Sigmoid colon (tissue), 7 donors: Measurements from ENCODE around the gene CCP110. TPM values are rescaled to one million over a fixed set of nuclear protein-coding genes. Genes with fewer than 3 reads are reported as not detected.

Source experiments
- DNase-seq: peaks from one replicate; pipeline ENCODE4 v3.0.0-alpha.2; 2019
- H3K27ac ChIP-seq, 4 donors: fragments of 200-600 bp; sonication (generic); one replicate each; pipeline ENCODE4 v1.5.1; 2016 to 2019; ENCODE audit warnings: mild to moderate bottlenecking in 1 of 4
- H3K27me3 ChIP-seq, 3 donors: fragments of 200-600 bp; sonication (generic); one replicate each; pipeline ENCODE4 v1.5.1; 2019; ENCODE audit warnings: mild to moderate bottlenecking in 1 of 3
- H3K36me3 ChIP-seq, 4 donors: fragments of 200-600 bp; sonication (generic); one replicate each; pipeline ENCODE4 v1.5.1; 2016 to 2019
- H3K4me1 ChIP-seq, 4 donors: fragments of 200-600 bp; sonication (generic); one replicate each; pipeline ENCODE4 v1.5.1; 2017 to 2019
- H3K4me3 ChIP-seq, 4 donors: fragments of 200-600 bp; sonication (generic); one replicate each; pipeline ENCODE4 v1.5.1; 2017 to 2019; ENCODE audit warnings: mild to moderate bottlenecking in 2 of 4, moderate library complexity in 1 of 4
- H3K9me3 ChIP-seq, 4 donors: fragments of 200-600 bp in 3 of 4; sonication (generic) in 3 of 4; one replicate each; pipeline versions ENCODE4 v1.5.1 to v1.6.1; 2013 to 2019
- CTCF ChIP-seq, 4 experiments: fragments of 450-650 bp in 3 of 4; fragments of 200-600 bp in 1 of 4; IDR thresholded peaks; one replicate each; pipeline ENCODE4 v1.5.1; 2016 to 2019; ENCODE audit warnings: antibody characterized with exemption in 4 of 4, mild to moderate bottlenecking in 3 of 4, moderate library complexity in 2 of 4
- EP300 ChIP-seq, 4 donors: sonication (generic); formaldehyde crosslinking; IDR thresholded peaks; one replicate each; pipeline ENCODE4 v1.6.1; 2017; ENCODE audit warnings: antibody characterized with exemption in 4 of 4
- POLR2A ChIP-seq, 2 donors: fragments of 450-650 bp; IDR thresholded peaks; one replicate each; pipeline ENCODE4 v1.6.1; 2016; ENCODE audit warnings: antibody characterized with exemption in 2 of 2, mild to moderate bottlenecking in 2 of 2, moderate library complexity in 2 of 2
- POLR2AphosphoS5 ChIP-seq, 4 donors: sonication (generic); formaldehyde crosslinking; IDR thresholded peaks; one replicate each; pipeline ENCODE4 v1.6.1; 2017; ENCODE audit warnings: antibody characterized with exemption in 4 of 4
- WGBS, 2 donors: extraction: QIAGEN DNeasy Blood & Tissue Kit; methylation state at CpG; one replicate each; pipeline ENCODE4 v1.1.7; 2013; 5-methylcytosine and 5-hydroxymethylcytosine counted together
- intact Hi-C: fragments of 100-400 bp; cut with DNase I; formaldehyde crosslinking; loops from one replicate; pipeline ENCODE4 v1.15.1; 2023
- polyA plus RNA-seq, 3 donors: library from polyadenylated mRNA; stranded (reverse); fragments of 200-250 nt; gene quantifications; one replicate each; pipeline ENCODE4 v1.2.3, GENCODE V29; 2013
- total RNA-seq, 4 donors: library from RNA; depleted of rRNA; stranded (reverse); fragments of >200 nt; gene quantifications; one replicate each; pipeline ENCODE4 v1.1.0, GENCODE V29; 2016
- donor health status: healthy with polysubstance abuse.
- donor health status: Bipolar disorder and iron deficiency.
- donor health status: healthy.

CCP110 gene
- total and polyA plus RNA-seq, 7 donors, result 2.4 to 20.7 (median 13.3) TPM

- H3K27me3 ChIP-seq, result no peaks in the 10 kb centered on the region
- intact Hi-C loops, result no loop called here
- no peaks in the 10 kb centered on the region for H3K9me3 ChIP-seq
- H3K27ac ChIP-seq, result no peak overlapping the region
- no peak for DNase-seq
- 88 to 89% methylated on average over 2 of the region's 2 CpGs for WGBS, 2 donors
- H3K36me3 ChIP-seq, result no peaks in the 10 kb centered on the region
- TF ChIP-seq POLR2A (IDR thresholded peaks at IDR 0.05), result no peak
- no peak for TF ChIP-seq POLR2AphosphoS5 (IDR thresholded peaks at IDR 0.05)
- TF ChIP-seq CTCF (IDR thresholded peaks at IDR 0.05), result no peak
- no peak for TF ChIP-seq EP300 (IDR thresholded peaks at IDR 0.05)
- no peak overlapping the region for H3K4me3 ChIP-seq
- H3K4me1 ChIP-seq, result no peaks in the 10 kb centered on the region
These were observed 42.4 kb upstream of the CCP110 start for GRCh38 chr16:19481296-19481695.

- Histone ChIP-seq H3K27ac (no peak overlapping the region), H3K27me3 (no peaks in the 10 kb centered on the region), H3K4me1 (no peaks in the 10 kb centered on the region), H3K4me3 (no peak overlapping the region), H3K36me3 (no peaks in the 10 kb centered on the region), H3K9me3 (no peaks in the 10 kb centered on the region)
- DNase-seq, result no peak
- no peak for TF ChIP-seq CTCF (IDR thresholded peaks at IDR 0.05)
- no peak for TF ChIP-seq POLR2A (IDR thresholded peaks at IDR 0.05)
- no peak for TF ChIP-seq EP300 (IDR thresholded peaks at IDR 0.05)
- TF ChIP-seq POLR2AphosphoS5 (IDR thresholded peaks at IDR 0.05), result no peak
- intact Hi-C loops, result no loop called here
- WGBS, 2 donors, result 92 to 93% methylated on average over 5 of the region's 5 CpGs
These were observed 42.0 kb upstream of the CCP110 start for GRCh38 chr16:19481769-19482168.

GRCh38 chr16:19482291-19482690 is 41.5 kb upstream of the CCP110 start:
- no peak for TF ChIP-seq EP300 (IDR thresholded peaks at IDR 0.05)
- no peak for TF ChIP-seq POLR2A (IDR thresholded peaks at IDR 0.05)
- TF ChIP-seq POLR2AphosphoS5 (IDR thresholded peaks at IDR 0.05), result no peak
- TF ChIP-seq CTCF (IDR thresholded peaks at IDR 0.05), result no peak

GRCh38 chr16:19484096-19484495 is 39.6 kb upstream of the CCP110 start:
- Histone ChIP-seq H3K4me1 (no peaks in the 10 kb centered on the region), H3K9me3 (no peaks in the 10 kb centered on the region), H3K4me3 (no peak overlapping the region), H3K27me3 (no peaks in the 10 kb centered on the region), H3K36me3 (no peaks in the 10 kb centered on the region), H3K27ac (no peak overlapping the region)
- intact Hi-C loops, result no loop called here
- 90% methylated on average over 3 of the region's 3 CpGs for WGBS, 2 donors
- DNase-seq, result no peak
- no peak for TF ChIP-seq POLR2A (IDR thresholded peaks at IDR 0.05)
- TF ChIP-seq CTCF (IDR thresholded peaks at IDR 0.05), result no peak
- TF ChIP-seq EP300 (IDR thresholded peaks at IDR 0.05), result no peak
- TF ChIP-seq POLR2AphosphoS5 (IDR thresholded peaks at IDR 0.05), result no peak

More at GRCh38 chr16:19482291-19482690, 41.5 kb upstream of the CCP110 start:
- 96 to 97% methylated on average over 1 of the region's 1 CpG for WGBS, 2 donors
- H3K27me3 ChIP-seq, result no peaks in the 10 kb centered on the region
- intact Hi-C loops, result no loop called here
- DNase-seq, result no peak
- no peaks in the 10 kb centered on the region for H3K36me3 ChIP-seq
- H3K4me1 ChIP-seq, result no peaks in the 10 kb centered on the region
- no peaks in the 10 kb centered on the region for H3K9me3 ChIP-seq
- no peak overlapping the region for H3K27ac ChIP-seq
- H3K4me3 ChIP-seq, result no peak overlapping the region

GRCh38 chr16:19485611-19486010 is 38.1 kb upstream of the CCP110 start:
- no peaks in the 10 kb centered on the region for H3K27me3 ChIP-seq
- H3K27ac ChIP-seq, result no peak overlapping the region
- H3K9me3 ChIP-seq, result no peaks in the 10 kb centered on the region
- DNase-seq, result no peak
- no peak overlapping the region for H3K4me3 ChIP-seq
- TF ChIP-seq POLR2A (IDR thresholded peaks at IDR 0.05) (no peak), EP300 (IDR thresholded peaks at IDR 0.05) (no peak), CTCF (IDR thresholded peaks at IDR 0.05) (no peak), POLR2AphosphoS5 (IDR thresholded peaks at IDR 0.05) (no peak)
- no peaks in the 10 kb centered on the region for H3K4me1 ChIP-seq
- intact Hi-C loops, result no loop called here
- WGBS, 2 donors, result 93 to 97% methylated on average over 5 of the region's 5 CpGs
- H3K36me3 ChIP-seq, result no peaks in the 10 kb centered on the region
